ENCODE results near the gene NSL1. TPM values are rescaled to one million over a fixed set of nuclear protein-coding genes. Genes with fewer than 3 reads are reported as not detected.

NSL1 gene
- total and polyA plus RNA-seq, 9 of the 15 experiments (the other 6 are each of a cell fraction or from before 2014, with no cell fraction given): 53.5 to 108 (median 59.1) TPM

DNA sequence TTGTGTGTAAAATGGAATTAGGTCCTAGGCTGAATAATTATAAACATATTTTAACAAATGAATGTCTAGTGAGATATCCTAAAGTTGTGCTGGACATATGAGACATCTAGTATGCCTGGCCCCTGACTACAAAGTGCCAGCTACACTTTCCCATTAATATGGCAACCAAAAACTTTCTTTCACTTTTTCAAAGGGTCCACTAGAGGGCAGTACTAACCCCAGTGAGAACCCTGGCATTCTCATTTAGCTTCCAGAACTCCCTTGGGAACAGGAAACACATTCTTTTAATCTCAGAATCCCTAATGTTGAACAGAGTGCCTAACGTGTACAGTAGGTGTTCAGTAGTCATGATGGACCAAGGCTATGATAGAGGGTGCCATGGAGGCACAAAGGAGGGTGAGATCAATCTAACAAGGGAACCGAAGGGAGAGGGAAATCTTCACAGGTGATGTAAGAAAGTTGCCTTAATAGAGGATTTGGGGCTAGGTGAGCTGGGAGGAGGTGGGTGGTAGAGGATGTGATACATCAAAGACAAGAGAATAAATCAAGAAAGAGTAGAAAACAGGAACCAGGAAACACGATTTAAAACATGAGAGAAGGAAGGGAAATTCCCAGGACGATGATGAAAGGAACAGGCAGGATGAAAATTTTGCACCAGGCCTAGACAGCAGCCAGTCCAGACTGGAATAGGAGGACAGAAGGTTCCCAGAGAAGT, 41.6 kb downstream of the NSL1 start:
- intact Hi-C loops (cut with micrococcal nuclease): loop anchor here (2.0 to 5.0 kb wide), 3 partner anchors 33 to 245 kb away; no protein-coding TSS in a partner anchor
- POLR2A ChIA-PET: interaction anchor here (0.6 to 1.3 kb wide), 5 partner anchors 9 to 369 kb away, joined by 3 to 4 read pairs (median 3); no protein-coding TSS in a partner anchor
- Histone ChIP-seq H3K9ac (ENCODE audit: insufficient read depth in 1 of 2, low read depth in 2 of 2, low read length in 2 of 2) (no peak overlapping the region), H2AFZ (ENCODE audit: low read depth, low read length) (no peak overlapping the region), H3K79me2 (ENCODE audit: control insufficient read depth, insufficient read depth, low read length) (peaks cover 30% of the 10 kb centered on the region), H3K36me3 (ENCODE audit: control insufficient read depth, insufficient read depth, low read length) (peaks cover 6% of the 10 kb centered on the region; the same call in 2 of the 3 replicates), H3K27ac (ENCODE audit: extremely low read depth, low read depth, low read length) (no peak overlapping the region), H3K4me1 (replicated peaks in 1 of 2; ENCODE audit: control insufficient read depth in 2 of 2, insufficient read depth in 2 of 2, low read length in 2 of 2) (peaks cover 0 to 2% of the 10 kb centered on the region in 2 experiments; a peak in 1 of 5 replicates), H4K20me1 (replicated peaks; ENCODE audit: control insufficient read depth, insufficient read depth, low read length) (peaks cover 4% of the 10 kb centered on the region; the same call in 1 of the 2 replicates), H3K9me3 (replicated peaks; ENCODE audit: control insufficient read depth, insufficient read depth, low read depth, low read length) (no peaks in the 10 kb centered on the region), H3K27me3 (ENCODE audit: control insufficient read depth in 2 of 2, insufficient read depth in 2 of 2, low read length in 2 of 2) (no peaks in the 10 kb centered on the region), H3K9me1 (ENCODE audit: control insufficient read depth, insufficient read depth, low read length) (peaks cover 2% of the 10 kb centered on the region), H3K4me3 (no peak overlapping the region), H3K4me2 (ENCODE audit: insufficient read depth, low read length) (no peak overlapping the region)
- in situ Hi-C loops (cut with MboI): no loop called here
- FAIRE-seq: peak; percentile 76
- ATAC-seq: peak; percentile 86
- WGBS (ENCODE audit: insufficient coverage, low coverage, missing lambda C conversion rate): 54% methylated on average over 4 of the region's 4 CpGs
- CTCF ChIA-PET (ENCODE audit: low intra/inter-chr PET ratio): interaction anchor here (0.8 to 1.8 kb wide), 3 partner anchors 31 to 321 kb away, joined by 3 to 5 read pairs (median 4); no protein-coding TSS in a partner anchor
- DNase-seq (ENCODE audit: extremely low read depth in 1 of 4, low spot score in 3 of 4): peak; percentile 64 to 68 (median 67)
- no TSS peak for BruUV-seq (replicated peaks)
- TF ChIP-seq RAD21 (CRISPR knock-in tag; conservative IDR thresholded peaks at IDR 0.05 in 1 of 2, IDR thresholded peaks at IDR 0.05 in 1 of 2): peak; percentile 54 to 77
- no peak for TF ChIP-seq ID3 (CRISPR knock-in tag; IDR thresholded peaks at IDR 0.05)
- peak; percentile 35; the same call in 1 of the 2 replicates for TF ChIP-seq ID3 (tag; IDR thresholded peaks at IDR 0.05)
- TF ChIP-seq ZNF395 (CRISPR knock-in tag; IDR thresholded peaks at IDR 0.05): no peak
- TF ChIP-seq SMC3 (conservative IDR thresholded peaks at IDR 0.05; ENCODE audit: insufficient read depth, low read depth, low read length): peak; percentile 57; the same call in 1 of the 2 replicates
- no peak for TF ChIP-seq HDAC6 (IDR thresholded peaks at IDR 0.05; ENCODE audit: low read depth, low read length)
- TF ChIP-seq HDGF (IDR thresholded peaks at IDR 0.05): 0 out of 2 replicates have a peak, but pooled peaks have one; percentile 60
- TF ChIP-seq SRSF7 (optimal IDR thresholded peaks at IDR 0.05; ENCODE audit: low read depth, low read length): no peak
- TF ChIP-seq EHMT2 (IDR thresholded peaks at IDR 0.05): peak; percentile 18; the same call in 1 of the 2 replicates
- TF ChIP-seq YY1 (IDR thresholded peaks at IDR 0.05; ENCODE audit: borderline replicate concordance in 1 of 3, control insufficient read depth in 1 of 3, extremely low read depth in 1 of 3, insufficient read depth in 3 of 3, insufficient read length in 1 of 3, insufficient replicate concordance in 2 of 3, low read depth in 1 of 3, low read length in 2 of 3): peak in 1 of 3 experiments; percentile 22
- peak; percentile 21 for TF ChIP-seq CTCFL (IDR thresholded peaks at IDR 0.05; ENCODE audit: borderline replicate concordance, insufficient read depth, low read depth, low read length, poor library complexity, severe bottlenecking)
- TF ChIP-seq DEAF1 (CRISPR knock-in tag; IDR thresholded peaks at IDR 0.05): 0 out of 2 replicates have a peak, but pooled peaks have one; percentile 44
- no peak for TF ChIP-seq ZC3H4 (CRISPR knock-in tag; IDR thresholded peaks at IDR 0.05; ENCODE audit: borderline replicate concordance)

All from K562 (cell line).